ENCODE results near the gene SREBF2.

The SREBF2 gene

DNA sequence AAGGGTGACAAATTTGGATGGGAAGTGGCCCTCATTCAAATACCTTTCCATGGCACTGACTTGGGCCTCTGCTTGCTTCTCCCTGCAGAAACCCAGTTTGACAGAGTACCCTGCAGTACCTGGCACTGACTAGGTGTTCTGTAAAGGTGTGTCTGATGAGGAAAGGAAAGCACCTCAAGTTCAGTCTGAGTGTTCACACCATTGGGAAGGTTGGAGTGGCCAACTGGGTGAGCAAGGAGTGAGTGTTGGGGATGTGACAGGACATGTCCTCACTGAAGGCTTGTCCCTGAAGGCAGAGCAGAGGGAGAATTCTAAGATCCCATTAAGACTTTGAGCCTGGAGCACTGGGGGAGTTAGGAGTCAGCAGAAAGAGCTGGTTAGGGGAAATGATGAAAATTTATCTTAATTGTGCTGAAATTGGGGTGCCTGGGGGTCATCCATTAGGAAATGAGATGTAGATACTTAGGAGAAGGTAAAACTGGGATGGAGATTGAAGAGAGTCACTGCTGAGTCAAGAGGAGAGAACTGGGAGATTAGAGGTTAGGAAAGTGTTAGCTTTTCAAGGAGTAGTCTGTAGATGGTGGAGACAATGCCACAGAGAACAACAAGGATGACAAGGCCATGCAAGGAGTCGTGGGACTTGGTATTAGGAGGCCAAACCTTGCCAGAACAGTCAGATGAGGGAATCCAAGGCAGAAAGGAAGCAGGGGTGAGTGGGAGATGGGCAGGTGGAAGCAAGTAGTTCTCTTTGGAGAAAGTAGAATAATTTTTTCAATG lies 6.1 kb downstream of the SREBF2 start:
- TF ChIP-seq, protein P1, sequence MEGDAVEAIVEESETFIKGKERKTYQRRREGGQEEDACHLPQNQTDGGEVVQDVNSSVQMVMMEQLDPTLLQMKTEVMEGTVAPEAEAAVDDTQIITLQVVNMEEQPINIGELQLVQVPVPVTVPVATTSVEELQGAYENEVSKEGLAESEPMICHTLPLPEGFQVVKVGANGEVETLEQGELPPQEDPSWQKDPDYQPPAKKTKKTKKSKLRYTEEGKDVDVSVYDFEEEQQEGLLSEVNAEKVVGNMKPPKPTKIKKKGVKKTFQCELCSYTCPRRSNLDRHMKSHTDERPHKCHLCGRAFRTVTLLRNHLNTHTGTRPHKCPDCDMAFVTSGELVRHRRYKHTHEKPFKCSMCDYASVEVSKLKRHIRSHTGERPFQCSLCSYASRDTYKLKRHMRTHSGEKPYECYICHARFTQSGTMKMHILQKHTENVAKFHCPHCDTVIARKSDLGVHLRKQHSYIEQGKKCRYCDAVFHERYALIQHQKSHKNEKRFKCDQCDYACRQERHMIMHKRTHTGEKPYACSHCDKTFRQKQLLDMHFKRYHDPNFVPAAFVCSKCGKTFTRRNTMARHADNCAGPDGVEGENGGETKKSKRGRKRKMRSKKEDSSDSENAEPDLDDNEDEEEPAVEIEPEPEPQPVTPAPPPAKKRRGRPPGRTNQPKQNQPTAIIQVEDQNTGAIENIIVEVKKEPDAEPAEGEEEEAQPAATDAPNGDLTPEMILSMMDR (IDR thresholded peaks at IDR 0.05): no peak

DNA sequence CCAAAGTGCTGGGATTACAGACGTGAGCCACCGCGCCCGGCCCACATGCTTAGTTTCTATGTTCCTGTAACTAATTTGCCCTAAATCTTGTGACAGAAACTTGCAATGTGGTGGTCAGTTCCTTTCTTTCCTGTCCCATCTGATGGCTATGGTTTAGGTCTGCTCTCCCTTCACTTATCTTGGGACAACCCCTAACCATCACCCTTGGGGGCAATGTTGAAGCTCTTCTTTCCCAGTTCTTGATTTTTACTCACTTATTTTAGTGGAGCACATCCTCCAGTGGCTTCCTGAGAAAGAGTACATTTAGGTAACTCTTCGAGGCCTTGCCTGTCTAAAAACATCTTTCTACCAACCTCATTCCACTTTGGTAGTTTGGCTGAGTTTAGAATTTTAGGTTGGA lies 7.3 kb downstream of the SREBF2 start:
- TF ChIP-seq, protein P1 (IDR thresholded peaks at IDR 0.05): no peak

DNA sequence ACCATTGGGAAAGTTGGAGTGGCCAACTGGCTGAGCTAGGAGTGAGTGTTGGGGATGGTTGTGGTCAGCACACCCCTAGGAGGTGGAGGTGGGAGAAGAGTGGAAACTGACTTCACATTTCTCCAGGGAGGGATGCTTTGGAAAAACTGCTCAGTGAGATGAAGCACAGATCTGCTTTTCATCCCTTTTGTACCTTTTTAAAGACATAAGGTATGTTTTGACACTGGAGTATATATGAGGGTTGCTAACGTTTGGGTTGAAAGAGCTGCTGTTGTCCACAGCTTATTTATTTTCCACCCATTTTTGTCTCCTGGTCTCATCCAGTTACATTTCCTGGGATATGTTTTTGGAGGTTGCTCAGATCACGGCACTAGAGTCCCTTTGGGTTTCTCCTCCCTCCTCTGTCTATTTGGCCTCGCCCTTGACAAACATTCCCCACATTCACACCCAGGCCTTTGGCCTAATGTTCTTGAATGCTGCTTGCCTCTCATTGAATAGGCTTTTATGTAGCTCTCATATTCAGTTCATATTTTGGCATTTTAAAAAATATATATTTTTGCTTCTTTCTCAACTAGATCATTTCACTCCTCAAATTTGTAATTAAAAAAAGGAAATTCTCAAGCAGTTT lies 8.3 kb downstream of the SREBF2 start:
- TF ChIP-seq, protein P1 (IDR thresholded peaks at IDR 0.05): no peak

DNA sequence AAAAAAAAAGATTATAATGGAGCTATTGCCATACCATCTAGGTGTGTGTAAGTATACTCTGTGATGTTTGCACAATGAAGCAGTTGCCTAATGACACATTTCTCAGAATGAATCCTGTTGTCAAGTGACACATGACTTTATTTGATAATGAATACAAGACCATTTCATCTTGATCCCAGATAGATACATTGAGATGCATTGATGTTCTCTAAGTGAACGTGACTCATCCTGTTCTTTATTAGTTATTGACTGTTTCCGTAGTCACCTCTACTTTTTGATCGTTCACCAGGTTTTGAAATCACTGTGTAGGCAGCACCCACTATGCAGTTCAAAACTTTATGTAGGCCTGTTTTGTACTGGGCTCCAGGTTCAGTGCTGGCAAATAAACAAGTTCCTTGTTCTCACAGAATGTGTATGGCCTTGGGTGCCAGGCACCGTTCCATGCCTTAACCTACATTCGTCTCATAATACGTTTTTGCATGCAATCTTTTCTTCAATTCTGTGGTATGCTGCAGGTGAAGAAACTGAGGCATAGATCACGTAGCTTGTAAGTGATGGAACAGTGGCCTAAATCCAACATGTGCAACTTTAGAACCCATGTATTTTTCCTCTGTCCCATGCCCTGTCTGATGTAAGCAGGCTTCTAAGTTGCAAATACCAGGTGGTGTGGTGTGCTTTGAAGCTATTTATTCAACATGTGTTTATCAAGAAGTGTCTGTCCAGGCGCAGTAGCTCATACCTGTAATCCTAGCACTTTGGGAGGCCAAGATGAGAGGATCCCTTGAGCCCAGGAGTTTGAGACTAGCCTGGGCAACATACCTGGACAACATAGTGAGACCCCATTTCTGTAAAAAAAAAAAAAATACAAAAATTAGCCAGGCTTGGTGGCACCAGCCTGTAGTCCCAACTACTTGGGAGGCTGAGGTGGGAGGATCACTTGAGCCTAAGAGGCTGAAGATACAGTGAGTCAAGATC lies 10.4 kb downstream of the SREBF2 start:
- TF ChIP-seq, protein P1 (IDR thresholded peaks at IDR 0.05): no peak

DNA sequence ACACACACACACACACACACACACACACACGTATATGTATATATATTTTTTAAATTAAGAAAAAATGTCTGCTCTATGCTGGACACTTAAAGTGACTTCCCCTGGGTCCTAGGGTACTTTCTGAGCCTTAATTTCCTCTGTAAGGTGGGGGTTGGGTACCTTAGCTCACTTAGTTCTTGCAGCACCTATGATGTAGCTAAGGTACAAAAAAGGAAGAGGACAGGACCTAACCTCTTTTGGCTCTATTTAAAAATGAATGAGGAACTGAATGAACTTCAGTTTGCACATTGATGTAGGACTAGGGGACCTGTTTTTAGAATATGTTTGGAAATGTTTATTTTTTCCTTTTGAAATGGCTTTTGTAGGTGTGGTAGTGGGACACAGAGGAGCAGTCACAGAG lies 11.1 kb downstream of the SREBF2 start:
- TF ChIP-seq, protein P1 (IDR thresholded peaks at IDR 0.05): no peak

DNA sequence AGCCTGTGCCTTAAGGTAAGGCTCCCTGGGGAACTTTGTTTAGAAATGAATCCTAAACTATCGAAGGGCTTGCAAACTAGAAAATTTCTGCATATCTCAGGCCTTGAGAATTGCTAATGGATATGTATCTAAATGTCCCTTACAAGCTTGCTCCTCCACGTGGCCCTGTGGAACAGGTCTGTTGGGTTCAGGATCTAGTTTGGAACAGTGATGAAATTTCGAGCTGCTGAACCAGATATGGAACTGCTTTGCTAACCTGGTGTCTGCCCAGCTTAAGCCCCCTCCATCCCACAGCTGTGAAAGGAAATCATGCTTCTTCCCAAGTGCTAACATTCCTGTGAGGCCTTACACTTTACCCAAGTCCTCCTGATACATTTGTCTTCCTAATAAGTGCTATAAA lies 11.6 kb downstream of the SREBF2 start:
- TF ChIP-seq, protein P1 (IDR thresholded peaks at IDR 0.05): no peak
